K562 (cell line): ENCODE data around the gene KMT2A. TPM values are rescaled to one million over a fixed set of nuclear protein-coding genes. Genes with fewer than 3 reads are reported as not detected.

ENCODE experiments used
- E2F3 ChIP-seq: fragments of 250-450 bp; sonication (Bioruptor Pico); IDR thresholded peaks from 2 replicates; pipeline ENCODE4 v1.4.0; 2020; ENCODE audit warnings: mild to moderate bottlenecking
- HCFC1 ChIP-seq: IDR thresholded peaks from 2 replicates; pipeline ENCODE4 v1.6.1; 2012; ENCODE audit warnings: low read depth, low read length, improper control_type of control experiment
- JUNB ChIP-seq: fragments of 450-650 bp; formaldehyde crosslinking; conservative IDR thresholded peaks from 2 replicates; pipeline ENCODE4 v1.4.0; 2020; ENCODE audit warnings: mild to moderate bottlenecking
- MECOM ChIP-seq: fragments of 250-450 bp; sonication (Bioruptor Pico); IDR thresholded peaks from 2 replicates; pipeline ENCODE4 v1.8.0; 2022; ENCODE audit warnings: inconsistent platforms
- MTA1 ChIP-seq: fragments of 450-650 bp; IDR thresholded peaks from 2 replicates; pipeline ENCODE4 v1.6.1; 2017; ENCODE audit warnings: borderline replicate concordance
- NR4A1 ChIP-seq, 2 experiments: fragments of 250-450 bp in 1 of 2; fragments of 450-650 bp in 1 of 2; sonication (Bioruptor Pico) in 1 of 2; IDR thresholded peaks; 2 replicates each; pipeline versions ENCODE4 v1.4.0 to v1.6.1; 2016 to 2020; ENCODE audit warnings: mild to moderate bottlenecking in 2 of 2, missing compliant biosample characterization in 1 of 2, missing genetic modification characterization in 1 of 2, moderate library complexity in 1 of 2
- PHF21A ChIP-seq: fragments of 450-650 bp; IDR thresholded peaks from 2 replicates; pipeline ENCODE4 v1.6.1; 2017; ENCODE audit warnings: low read depth, borderline replicate concordance
- POLR2H ChIP-seq: IDR thresholded peaks from 2 replicates; pipeline ENCODE4 v1.6.1; 2016; ENCODE audit warnings: missing genetic modification characterization, low read depth, mild to moderate bottlenecking, control low read depth, missing compliant biosample characterization, moderate library complexity
- SREBF2 ChIP-seq: sonication (generic); formaldehyde crosslinking; IDR thresholded peaks from 2 replicates; pipeline ENCODE4 v1.4.0; 2020; ENCODE audit warnings: mild to moderate bottlenecking, missing genetic modification reagents
- ZNF224 ChIP-seq: sonication (generic); formaldehyde crosslinking; IDR thresholded peaks from 2 replicates; pipeline ENCODE4 v1.8.0; 2022; ENCODE audit warnings: mild to moderate bottlenecking, missing genetic modification reagents
- ZNF253 ChIP-seq: fragments of 250-450 bp; sonication (Bioruptor Pico); conservative IDR thresholded peaks from 2 replicates; pipeline ENCODE4 v1.6.1; 2021; ENCODE audit warnings: mild to moderate bottlenecking
- ZSCAN32 ChIP-seq: fragments of 450-650 bp; formaldehyde crosslinking; IDR thresholded peaks from 2 replicates; pipeline ENCODE4 v1.4.0; 2020; ENCODE audit warnings: mild to moderate bottlenecking, moderate library complexity
- polyA plus RNA-seq, 8 experiments: library from polyadenylated mRNA; depleted of rRNA in 4 of 8; stranded (reverse) in 5 of 8; unstranded in 3 of 8; fragments of >200 nt; fragmentation: Nextera tagmentation in 2 of 8; fragmentation: Illumina TruSeq in 1 of 8; extraction: Ambion mirVana in 2 of 8; extraction: Trizol in 1 of 8; gene quantifications; 2 replicates each; pipeline versions ENCODE4 v1.2.1 to v1.2.3, GENCODE V29; 2011 to 2014; ENCODE audit warnings: inconsistent platforms in 1 of 8, missing spikeins in 1 of 8
- total RNA-seq, 7 experiments: library from RNA; depleted of rRNA in 6 of 7; stranded (reverse); fragments of >200 nt in 6 of 7; fragmentation: Illumina TruSeq in 2 of 7; extraction: Trizol in 2 of 7; gene quantifications; 2 replicates each; pipeline versions ENCODE4 v1.2.1 to v1.2.3, GENCODE V29; 2011 to 2021; ENCODE audit warnings: low replicate concordance in 1 of 7
- TF ChIP-seq, protein P1 (sequence below): fragments of 250-450 bp; sonication (Bioruptor Pico); IDR thresholded peaks from 2 replicates; pipeline ENCODE4 v1.5.0; 2021
- TF ChIP-seq, protein P2 (sequence below): sonication (generic); formaldehyde crosslinking; IDR thresholded peaks from 2 replicates; pipeline ENCODE4 v1.8.0; 2022; ENCODE audit warnings: mild to moderate bottlenecking, missing genetic modification reagents
- TF ChIP-seq, protein P3 (sequence below): fragments of 450-650 bp; IDR thresholded peaks from 2 replicates; pipeline ENCODE4 v1.6.1; 2016; ENCODE audit warnings: mild to moderate bottlenecking
- TF ChIP-seq, protein P4 (sequence below): fragments of 450-650 bp; IDR thresholded peaks from 2 replicates; pipeline ENCODE4 v1.6.1; 2017; ENCODE audit warnings: mild to moderate bottlenecking, moderate library complexity

Gene KMT2A
- total and polyA plus RNA-seq, 9 of the 15 experiments (the other 6 are each of a cell fraction or from before 2014, with no cell fraction given), result 9.6 to 59.9 (median 32.6) TPM

DNA sequence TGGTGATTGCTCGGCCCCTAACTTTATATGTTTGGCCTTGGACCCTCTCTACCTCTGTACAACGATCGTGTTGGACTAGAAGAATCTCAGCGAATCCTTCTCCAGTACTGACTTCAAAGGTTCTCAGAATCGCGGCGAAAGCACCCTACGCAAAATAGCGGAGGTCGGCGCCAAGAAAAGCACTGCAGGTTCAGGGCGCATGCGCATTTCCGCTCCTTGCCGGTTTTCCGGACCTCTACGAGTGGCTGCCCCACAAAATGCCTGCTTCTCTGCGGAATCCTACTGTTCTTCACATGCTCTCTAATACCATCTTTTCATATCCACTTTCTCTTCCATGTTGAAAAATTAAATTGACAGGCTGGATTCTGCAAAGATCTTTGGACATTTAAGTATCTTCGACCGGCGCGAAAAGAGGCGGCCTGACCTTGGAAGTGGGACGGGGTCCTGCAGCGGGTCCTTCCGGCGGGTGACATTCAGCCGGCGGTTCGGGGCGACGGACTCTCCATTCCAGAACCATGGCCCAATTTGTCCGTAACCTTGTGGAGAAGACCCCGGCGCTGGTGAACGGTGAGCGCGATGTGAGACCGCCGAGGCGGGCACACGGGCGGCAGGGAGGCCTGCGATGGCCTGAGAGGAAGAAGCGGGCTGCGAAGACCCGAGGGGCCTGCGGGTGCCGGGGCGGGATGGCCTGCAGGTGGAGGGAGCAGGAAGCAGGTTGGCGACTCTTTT lies 35.0 kb upstream of the KMT2A start, which contains the start of gene ATP5MG (continued):
- TF ChIP-seq, protein P1, sequence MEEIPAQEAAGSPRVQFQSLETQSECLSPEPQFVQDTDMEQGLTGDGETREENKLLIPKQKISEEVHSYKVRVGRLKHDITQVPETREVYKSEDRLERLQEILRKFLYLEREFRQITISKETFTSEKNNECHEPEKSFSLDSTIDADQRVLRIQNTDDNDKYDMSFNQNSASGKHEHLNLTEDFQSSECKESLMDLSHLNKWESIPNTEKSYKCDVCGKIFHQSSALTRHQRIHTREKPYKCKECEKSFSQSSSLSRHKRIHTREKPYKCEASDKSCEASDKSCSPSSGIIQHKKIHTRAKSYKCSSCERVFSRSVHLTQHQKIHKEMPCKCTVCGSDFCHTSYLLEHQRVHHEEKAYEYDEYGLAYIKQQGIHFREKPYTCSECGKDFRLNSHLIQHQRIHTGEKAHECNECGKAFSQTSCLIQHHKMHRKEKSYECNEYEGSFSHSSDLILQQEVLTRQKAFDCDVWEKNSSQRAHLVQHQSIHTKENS (CRISPR knock-in tag), result no peak
- TF ChIP-seq ZNF224 (CRISPR knock-in tag) (no peak), MTA1 (no peak), MECOM (CRISPR knock-in tag) (no peak), NR4A1 (CRISPR knock-in tag; IDR thresholded peaks at IDR 0.05) (no peak), NR4A1 (tag; IDR thresholded peaks at IDR 0.05) (no peak), HCFC1 (peak; percentile 53), SREBF2 (CRISPR knock-in tag) (no peak), ZSCAN32 (no peak), PHF21A (0 out of 2 replicates have a peak, but pooled peaks have one; percentile 13), JUNB (CRISPR knock-in tag) (no peak), ZNF253 (CRISPR knock-in tag) (no peak), POLR2H (tag) (peak; percentile 39; the same call in 1 of the 2 replicates), E2F3 (no peak; the same call in 1 of the 2 replicates)
- TF ChIP-seq, protein P2, sequence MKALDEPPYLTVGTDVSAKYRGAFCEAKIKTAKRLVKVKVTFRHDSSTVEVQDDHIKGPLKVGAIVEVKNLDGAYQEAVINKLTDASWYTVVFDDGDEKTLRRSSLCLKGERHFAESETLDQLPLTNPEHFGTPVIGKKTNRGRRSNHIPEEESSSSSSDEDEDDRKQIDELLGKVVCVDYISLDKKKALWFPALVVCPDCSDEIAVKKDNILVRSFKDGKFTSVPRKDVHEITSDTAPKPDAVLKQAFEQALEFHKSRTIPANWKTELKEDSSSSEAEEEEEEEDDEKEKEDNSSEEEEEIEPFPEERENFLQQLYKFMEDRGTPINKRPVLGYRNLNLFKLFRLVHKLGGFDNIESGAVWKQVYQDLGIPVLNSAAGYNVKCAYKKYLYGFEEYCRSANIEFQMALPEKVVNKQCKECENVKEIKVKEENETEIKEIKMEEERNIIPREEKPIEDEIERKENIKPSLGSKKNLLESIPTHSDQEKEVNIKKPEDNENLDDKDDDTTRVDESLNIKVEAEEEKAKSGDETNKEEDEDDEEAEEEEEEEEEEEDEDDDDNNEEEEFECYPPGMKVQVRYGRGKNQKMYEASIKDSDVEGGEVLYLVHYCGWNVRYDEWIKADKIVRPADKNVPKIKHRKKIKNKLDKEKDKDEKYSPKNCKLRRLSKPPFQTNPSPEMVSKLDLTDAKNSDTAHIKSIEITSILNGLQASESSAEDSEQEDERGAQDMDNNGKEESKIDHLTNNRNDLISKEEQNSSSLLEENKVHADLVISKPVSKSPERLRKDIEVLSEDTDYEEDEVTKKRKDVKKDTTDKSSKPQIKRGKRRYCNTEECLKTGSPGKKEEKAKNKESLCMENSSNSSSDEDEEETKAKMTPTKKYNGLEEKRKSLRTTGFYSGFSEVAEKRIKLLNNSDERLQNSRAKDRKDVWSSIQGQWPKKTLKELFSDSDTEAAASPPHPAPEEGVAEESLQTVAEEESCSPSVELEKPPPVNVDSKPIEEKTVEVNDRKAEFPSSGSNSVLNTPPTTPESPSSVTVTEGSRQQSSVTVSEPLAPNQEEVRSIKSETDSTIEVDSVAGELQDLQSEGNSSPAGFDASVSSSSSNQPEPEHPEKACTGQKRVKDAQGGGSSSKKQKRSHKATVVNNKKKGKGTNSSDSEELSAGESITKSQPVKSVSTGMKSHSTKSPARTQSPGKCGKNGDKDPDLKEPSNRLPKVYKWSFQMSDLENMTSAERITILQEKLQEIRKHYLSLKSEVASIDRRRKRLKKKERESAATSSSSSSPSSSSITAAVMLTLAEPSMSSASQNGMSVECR (CRISPR knock-in tag), result peak; percentile 78
- TF ChIP-seq, protein P3, sequence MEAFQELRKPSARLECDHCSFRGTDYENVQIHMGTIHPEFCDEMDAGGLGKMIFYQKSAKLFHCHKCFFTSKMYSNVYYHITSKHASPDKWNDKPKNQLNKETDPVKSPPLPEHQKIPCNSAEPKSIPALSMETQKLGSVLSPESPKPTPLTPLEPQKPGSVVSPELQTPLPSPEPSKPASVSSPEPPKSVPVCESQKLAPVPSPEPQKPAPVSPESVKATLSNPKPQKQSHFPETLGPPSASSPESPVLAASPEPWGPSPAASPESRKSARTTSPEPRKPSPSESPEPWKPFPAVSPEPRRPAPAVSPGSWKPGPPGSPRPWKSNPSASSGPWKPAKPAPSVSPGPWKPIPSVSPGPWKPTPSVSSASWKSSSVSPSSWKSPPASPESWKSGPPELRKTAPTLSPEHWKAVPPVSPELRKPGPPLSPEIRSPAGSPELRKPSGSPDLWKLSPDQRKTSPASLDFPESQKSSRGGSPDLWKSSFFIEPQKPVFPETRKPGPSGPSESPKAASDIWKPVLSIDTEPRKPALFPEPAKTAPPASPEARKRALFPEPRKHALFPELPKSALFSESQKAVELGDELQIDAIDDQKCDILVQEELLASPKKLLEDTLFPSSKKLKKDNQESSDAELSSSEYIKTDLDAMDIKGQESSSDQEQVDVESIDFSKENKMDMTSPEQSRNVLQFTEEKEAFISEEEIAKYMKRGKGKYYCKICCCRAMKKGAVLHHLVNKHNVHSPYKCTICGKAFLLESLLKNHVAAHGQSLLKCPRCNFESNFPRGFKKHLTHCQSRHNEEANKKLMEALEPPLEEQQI, result no peak
- TF ChIP-seq, protein P4, sequence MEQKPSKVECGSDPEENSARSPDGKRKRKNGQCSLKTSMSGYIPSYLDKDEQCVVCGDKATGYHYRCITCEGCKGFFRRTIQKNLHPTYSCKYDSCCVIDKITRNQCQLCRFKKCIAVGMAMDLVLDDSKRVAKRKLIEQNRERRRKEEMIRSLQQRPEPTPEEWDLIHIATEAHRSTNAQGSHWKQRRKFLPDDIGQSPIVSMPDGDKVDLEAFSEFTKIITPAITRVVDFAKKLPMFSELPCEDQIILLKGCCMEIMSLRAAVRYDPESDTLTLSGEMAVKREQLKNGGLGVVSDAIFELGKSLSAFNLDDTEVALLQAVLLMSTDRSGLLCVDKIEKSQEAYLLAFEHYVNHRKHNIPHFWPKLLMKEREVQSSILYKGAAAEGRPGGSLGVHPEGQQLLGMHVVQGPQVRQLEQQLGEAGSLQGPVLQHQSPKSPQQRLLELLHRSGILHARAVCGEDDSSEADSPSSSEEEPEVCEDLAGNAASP, result no peak
